Fibroblast of the aortic adventitia (primary cell): Measurements from ENCODE around the gene TM4SF18. TPM values are rescaled to one million over a fixed set of nuclear protein-coding genes. Genes with fewer than 3 reads are reported as not detected.
"Not testable (repeated sequence)": the region's sequence is repeated elsewhere in the genome, so short reads cannot be mapped to it uniquely, and the experiment has no call there.

Source experiments
- DNase-seq: peaks from one replicate; pipeline ENCODE4 v3.0.0-alpha.2; 2010; ENCODE audit warnings: low read depth
- H3K4me3 ChIP-seq: 2 replicates; pipeline ENCODE4 v1.5.1; 2011; ENCODE audit warnings: low read depth, mild to moderate bottlenecking, control low read depth, low read length, moderate library complexity
- CTCF ChIP-seq: IDR thresholded peaks from 2 replicates; pipeline ENCODE4 v1.5.1; 2011; ENCODE audit warnings: mild to moderate bottlenecking, low read length, control low read depth, inconsistent platforms; ENCODE audit not compliant: insufficient read depth
- total RNA-seq: library from RNA; depleted of rRNA; stranded (reverse); fragments of >200 nt; gene quantifications from 2 replicates; pipeline ENCODE4 v1.2.3, GENCODE V29; 2012; ENCODE audit warnings: low replicate concordance

Gene TM4SF18
- total RNA-seq, 1 donor = 0.27 TPM

DNA sequence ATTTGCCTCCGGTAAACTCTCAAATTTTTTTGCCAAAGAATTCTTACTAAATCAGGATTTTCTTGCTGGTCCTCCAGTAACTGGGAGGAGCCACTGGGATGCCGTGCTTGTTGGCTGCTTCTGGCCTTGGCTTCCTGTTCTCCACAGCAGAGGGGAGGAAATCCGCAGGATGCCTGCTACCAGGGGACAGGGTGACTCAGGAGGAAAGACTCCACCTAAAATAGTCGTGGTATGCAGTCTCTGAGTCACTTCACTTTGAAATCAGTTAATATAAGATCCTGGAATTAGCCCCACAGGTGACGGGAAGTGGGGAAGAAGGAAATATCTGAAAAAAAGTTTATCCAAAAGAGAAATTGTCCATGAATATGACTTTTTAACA is 6.5 kb upstream of the TM4SF18 start:
- H3K4me3 ChIP-seq = no peak overlapping the region
- TF ChIP-seq CTCF = no peak
- peak; percentile 98 for DNase-seq

DNA sequence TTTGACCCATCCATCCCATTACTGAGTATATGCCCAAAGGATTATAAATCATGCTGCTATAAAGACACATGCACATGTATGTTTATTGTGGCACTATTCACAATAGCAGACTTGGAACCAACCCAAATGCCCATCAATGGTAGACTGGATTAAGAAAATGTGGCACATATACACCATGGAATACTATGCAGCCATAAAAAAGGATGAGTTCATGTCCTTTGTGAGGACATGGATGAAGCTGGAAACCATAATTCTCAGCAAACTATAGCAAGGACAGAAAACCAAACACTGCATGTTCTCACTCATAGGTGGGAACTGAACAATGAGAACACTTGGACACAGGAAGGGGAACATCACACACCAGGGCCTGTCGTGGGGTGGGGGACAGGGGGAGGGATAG is 4.0 kb upstream of the TM4SF18 start:
- not testable (repeated sequence) for H3K4me3 ChIP-seq, DNase-seq

GRCh38 chr3:149336925-149337324 is 3.5 kb upstream of the TM4SF18 start:
- H3K4me3 ChIP-seq = no peak overlapping the region
- TF ChIP-seq CTCF = no peak
- peak; percentile 53 for DNase-seq

GRCh38 chr3:149332771-149333170 is 665 bp downstream of the TM4SF18 start:
- H3K4me3 ChIP-seq = no peak overlapping the region
- DNase-seq = no peak
- TF ChIP-seq CTCF = no peak

DNA sequence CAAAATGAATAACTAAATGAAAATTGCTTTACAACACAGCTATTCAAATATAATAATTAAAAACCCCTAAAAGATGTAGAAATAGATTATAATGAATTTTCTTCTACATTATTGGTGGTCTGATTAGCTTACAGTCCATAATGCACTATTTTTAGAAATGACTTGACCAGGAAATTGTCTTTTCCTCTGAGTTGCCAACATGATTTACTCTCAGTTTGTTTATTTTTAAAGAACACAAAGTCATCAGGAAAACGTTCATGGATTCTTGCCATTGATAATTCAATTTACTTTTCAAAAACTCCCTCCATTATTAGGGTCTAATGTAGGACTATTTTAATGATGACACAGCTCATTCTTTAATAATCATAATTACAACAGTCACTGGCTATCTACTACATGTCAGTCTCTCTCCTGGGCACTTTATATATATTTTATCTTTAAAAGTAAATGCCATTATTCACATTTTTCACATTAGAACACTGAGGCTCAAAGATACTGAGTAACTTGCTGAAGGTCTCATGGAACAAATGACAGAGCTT is 1.1 kb downstream of the TM4SF18 start:
- H3K4me3 ChIP-seq = no peak overlapping the region
- no peak for TF ChIP-seq CTCF
- DNase-seq = peak; percentile 18

DNA sequence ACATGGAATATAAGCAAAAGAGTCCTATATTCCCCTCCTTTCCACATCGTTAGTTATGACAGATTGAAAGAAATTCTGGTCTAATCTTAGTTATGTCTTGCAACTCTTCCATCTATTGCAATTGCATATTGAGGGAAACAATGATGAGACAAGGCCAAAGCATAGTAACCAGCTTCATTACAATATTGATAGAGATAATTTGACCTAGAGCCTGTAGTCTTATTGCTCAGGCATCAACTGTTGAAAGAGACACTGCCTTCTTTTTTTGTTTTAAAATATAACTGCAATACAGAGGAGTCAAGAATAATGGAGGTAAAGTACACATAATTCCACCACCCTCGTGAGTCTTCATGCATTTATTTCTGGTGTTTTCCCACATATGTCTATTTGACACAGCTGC is 2.0 kb downstream of the TM4SF18 start:
- no peak for DNase-seq
- TF ChIP-seq CTCF = no peak
- H3K4me3 ChIP-seq = no peak overlapping the region

DNA sequence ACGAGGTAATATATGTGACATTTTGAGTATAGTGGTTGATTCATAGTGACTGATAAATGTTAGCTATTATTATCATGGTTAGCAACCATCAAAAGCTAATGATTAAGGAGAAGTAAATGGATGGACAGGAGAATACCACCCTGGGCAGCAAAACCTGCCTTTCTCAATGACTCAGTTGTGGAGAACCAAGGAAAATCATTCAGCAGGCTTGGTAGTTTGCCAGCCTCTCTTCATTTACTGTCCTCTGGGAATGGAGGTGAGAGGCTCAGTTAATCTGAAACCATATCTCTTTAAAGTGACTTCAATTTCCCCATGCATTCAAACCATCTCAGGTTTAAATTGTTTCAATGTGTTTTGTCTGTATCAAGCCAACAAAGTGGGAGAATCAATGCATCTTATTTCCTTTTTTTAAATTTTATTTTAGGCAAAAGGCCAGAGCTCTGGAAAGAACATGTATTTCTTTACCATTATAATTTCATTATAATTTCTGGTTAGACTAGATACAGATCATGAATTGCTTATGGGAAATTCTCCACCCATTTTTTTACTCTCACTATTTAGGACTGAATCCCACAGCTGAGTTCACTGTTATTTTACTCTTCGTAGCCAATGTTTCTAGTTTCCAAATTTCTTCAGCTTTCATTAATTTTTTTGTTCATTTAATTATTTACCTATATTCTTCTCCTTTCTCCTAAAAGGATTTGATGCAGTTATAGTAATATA is 2.7 kb downstream of the TM4SF18 start:
- DNase-seq = peak; percentile 13
- no peak overlapping the region for H3K4me3 ChIP-seq
- no peak for TF ChIP-seq CTCF
